Gastrocnemius medialis (tissue), 4 donors: Measurements from ENCODE around the gene KCTD15.

ENCODE experiments used
- POLR2A ChIP-seq, 2 donors: fragments of 450-650 bp; IDR thresholded peaks; one replicate each; pipeline ENCODE4 v1.6.1; 2017; ENCODE audit warnings: antibody characterized with exemption in 2 of 2, mild to moderate bottlenecking in 2 of 2, moderate library complexity in 2 of 2
- TF ChIP-seq, protein P1 (sequence below), 5 experiments: fragments of 450-650 bp in 3 of 5; fragments of 200-600 bp in 2 of 5; sonication (generic) in 2 of 5; IDR thresholded peaks in 4 of 5; conservative IDR thresholded peaks in 1 of 5; 1 replicate in 4 of 5; 2 replicates in 1 of 5; pipeline ENCODE4 v1.5.1; 2016 to 2019; ENCODE audit warnings: antibody characterized with exemption in 5 of 5, mild to moderate bottlenecking in 3 of 5, moderate library complexity in 3 of 5

GRCh38 chr19:33840382-33840781 lies 43.7 kb downstream of the KCTD15 start:
- TF ChIP-seq, protein P1, sequence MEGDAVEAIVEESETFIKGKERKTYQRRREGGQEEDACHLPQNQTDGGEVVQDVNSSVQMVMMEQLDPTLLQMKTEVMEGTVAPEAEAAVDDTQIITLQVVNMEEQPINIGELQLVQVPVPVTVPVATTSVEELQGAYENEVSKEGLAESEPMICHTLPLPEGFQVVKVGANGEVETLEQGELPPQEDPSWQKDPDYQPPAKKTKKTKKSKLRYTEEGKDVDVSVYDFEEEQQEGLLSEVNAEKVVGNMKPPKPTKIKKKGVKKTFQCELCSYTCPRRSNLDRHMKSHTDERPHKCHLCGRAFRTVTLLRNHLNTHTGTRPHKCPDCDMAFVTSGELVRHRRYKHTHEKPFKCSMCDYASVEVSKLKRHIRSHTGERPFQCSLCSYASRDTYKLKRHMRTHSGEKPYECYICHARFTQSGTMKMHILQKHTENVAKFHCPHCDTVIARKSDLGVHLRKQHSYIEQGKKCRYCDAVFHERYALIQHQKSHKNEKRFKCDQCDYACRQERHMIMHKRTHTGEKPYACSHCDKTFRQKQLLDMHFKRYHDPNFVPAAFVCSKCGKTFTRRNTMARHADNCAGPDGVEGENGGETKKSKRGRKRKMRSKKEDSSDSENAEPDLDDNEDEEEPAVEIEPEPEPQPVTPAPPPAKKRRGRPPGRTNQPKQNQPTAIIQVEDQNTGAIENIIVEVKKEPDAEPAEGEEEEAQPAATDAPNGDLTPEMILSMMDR (IDR thresholded peaks at IDR 0.05 in 4 of 5, conservative IDR thresholded peaks at IDR 0.05 in 1 of 5): no peak
- TF ChIP-seq POLR2A (IDR thresholded peaks at IDR 0.05): no peak
